ENCODE measurements around the gene CCDC186.

DNA sequence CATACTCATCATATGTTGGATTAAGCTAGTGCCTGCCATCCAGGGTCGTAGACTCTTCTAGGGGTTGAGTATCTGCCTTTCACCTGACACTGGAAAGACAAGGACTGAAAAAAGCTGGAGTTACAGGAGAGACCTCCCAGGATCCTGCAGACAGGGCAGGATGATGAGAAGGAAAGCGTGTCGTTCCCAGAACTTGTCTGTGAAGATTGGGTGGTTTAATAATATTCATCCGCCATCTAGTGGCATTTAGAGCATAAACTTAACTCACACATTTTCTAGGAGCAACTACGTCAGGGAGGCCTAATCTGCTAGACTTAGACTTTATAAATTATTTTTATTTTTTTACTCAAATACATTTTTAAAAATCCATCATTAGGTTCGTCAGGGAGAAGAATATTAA is 70.7 kb downstream of the CCDC186 start:
- TF ChIP-seq, protein P1, sequence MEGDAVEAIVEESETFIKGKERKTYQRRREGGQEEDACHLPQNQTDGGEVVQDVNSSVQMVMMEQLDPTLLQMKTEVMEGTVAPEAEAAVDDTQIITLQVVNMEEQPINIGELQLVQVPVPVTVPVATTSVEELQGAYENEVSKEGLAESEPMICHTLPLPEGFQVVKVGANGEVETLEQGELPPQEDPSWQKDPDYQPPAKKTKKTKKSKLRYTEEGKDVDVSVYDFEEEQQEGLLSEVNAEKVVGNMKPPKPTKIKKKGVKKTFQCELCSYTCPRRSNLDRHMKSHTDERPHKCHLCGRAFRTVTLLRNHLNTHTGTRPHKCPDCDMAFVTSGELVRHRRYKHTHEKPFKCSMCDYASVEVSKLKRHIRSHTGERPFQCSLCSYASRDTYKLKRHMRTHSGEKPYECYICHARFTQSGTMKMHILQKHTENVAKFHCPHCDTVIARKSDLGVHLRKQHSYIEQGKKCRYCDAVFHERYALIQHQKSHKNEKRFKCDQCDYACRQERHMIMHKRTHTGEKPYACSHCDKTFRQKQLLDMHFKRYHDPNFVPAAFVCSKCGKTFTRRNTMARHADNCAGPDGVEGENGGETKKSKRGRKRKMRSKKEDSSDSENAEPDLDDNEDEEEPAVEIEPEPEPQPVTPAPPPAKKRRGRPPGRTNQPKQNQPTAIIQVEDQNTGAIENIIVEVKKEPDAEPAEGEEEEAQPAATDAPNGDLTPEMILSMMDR (IDR thresholded peaks at IDR 0.05) = peak in 4 of 6 experiments; percentile 54 to 77 (median 61)
- no peak for TF ChIP-seq POLR2A (IDR thresholded peaks at IDR 0.05)
